Upper lobe of right lung (tissue), 1 donor: ENCODE measurements around the gene KNDC1. TPM values are rescaled to one million over a fixed set of nuclear protein-coding genes. Genes with fewer than 3 reads are reported as not detected.

Source experiments
- ATAC-seq: fragments of 200-7000 bp; cut with Tn5 transposase; one replicate; pipeline ENCODE4 v1.9.1; 2020; ENCODE audit warnings: mild to moderate bottlenecking, moderate library complexity
- DNase-seq: peaks from one replicate; pipeline ENCODE4 v3.0.0-alpha.2; 2020
- H3K27ac ChIP-seq: fragments of 200-600 bp; one replicate; pipeline ENCODE4 v1.8.0; 2022
- H3K27me3 ChIP-seq: fragments of 200-600 bp; one replicate; pipeline ENCODE4 v1.8.0; 2022; ENCODE audit warnings: mild to moderate bottlenecking
- H3K36me3 ChIP-seq: fragments of 200-600 bp; one replicate; pipeline ENCODE4 v1.8.0; 2022
- H3K4me1 ChIP-seq: fragments of 200-600 bp; one replicate; pipeline ENCODE4 v1.8.0; 2022
- H3K4me3 ChIP-seq: fragments of 200-600 bp; one replicate; pipeline ENCODE4 v1.8.0; 2022; ENCODE audit warnings: mild to moderate bottlenecking
- H3K9me3 ChIP-seq: fragments of 200-600 bp; one replicate; pipeline ENCODE4 v1.8.0; 2022
- intact Hi-C: fragments of 100-400 bp; cut with DNase I; formaldehyde crosslinking; loops from one replicate; pipeline ENCODE4 v1.11.0; 2022
- total RNA-seq: library from RNA; stranded (reverse); fragmentation: NEBNext Ultra II Directional; extraction: Animal tissue kit (Norgen Biotek cat#: 25700); gene quantifications from one replicate; pipeline ENCODE4 v1.2.1, GENCODE V29; 2021
- TF ChIP-seq, protein P1 (sequence below): fragments of 200-600 bp; IDR thresholded peaks from one replicate; pipeline ENCODE4 v1.8.0; 2022; ENCODE audit warnings: antibody characterized with exemption
- donor health status: DM: no; HTN: yes; CAD: no; lungs with severe emphysema.

The KNDC1 gene
- total RNA-seq, 1 donor from 2014 or later, result 14.3 TPM

GRCh38 chr10:133206356-133207040 lies 46.5 kb downstream of the KNDC1 start:
- Histone ChIP-seq H3K27ac (no peak overlapping the region), H3K36me3 (no peaks in the 10 kb centered on the region), H3K9me3 (no peaks in the 10 kb centered on the region), H3K27me3 (no peaks in the 10 kb centered on the region), H3K4me3 (no peak overlapping the region), H3K4me1 (no peaks in the 10 kb centered on the region)
- DNase-seq, result no peak
- no peak for ATAC-seq
- intact Hi-C loops, result no loop called here
- TF ChIP-seq, protein P1, sequence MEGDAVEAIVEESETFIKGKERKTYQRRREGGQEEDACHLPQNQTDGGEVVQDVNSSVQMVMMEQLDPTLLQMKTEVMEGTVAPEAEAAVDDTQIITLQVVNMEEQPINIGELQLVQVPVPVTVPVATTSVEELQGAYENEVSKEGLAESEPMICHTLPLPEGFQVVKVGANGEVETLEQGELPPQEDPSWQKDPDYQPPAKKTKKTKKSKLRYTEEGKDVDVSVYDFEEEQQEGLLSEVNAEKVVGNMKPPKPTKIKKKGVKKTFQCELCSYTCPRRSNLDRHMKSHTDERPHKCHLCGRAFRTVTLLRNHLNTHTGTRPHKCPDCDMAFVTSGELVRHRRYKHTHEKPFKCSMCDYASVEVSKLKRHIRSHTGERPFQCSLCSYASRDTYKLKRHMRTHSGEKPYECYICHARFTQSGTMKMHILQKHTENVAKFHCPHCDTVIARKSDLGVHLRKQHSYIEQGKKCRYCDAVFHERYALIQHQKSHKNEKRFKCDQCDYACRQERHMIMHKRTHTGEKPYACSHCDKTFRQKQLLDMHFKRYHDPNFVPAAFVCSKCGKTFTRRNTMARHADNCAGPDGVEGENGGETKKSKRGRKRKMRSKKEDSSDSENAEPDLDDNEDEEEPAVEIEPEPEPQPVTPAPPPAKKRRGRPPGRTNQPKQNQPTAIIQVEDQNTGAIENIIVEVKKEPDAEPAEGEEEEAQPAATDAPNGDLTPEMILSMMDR, result no peak

GRCh38 chr10:133207041-133207600 lies 47.1 kb downstream of the KNDC1 start:
- Histone ChIP-seq H3K36me3 (no peaks in the 10 kb centered on the region), H3K4me1 (no peaks in the 10 kb centered on the region), H3K9me3 (no peaks in the 10 kb centered on the region), H3K27me3 (no peaks in the 10 kb centered on the region), H3K4me3 (no peak overlapping the region), H3K27ac (no peak overlapping the region)
- intact Hi-C loops, result no loop called here
- no peak for DNase-seq
- no peak for ATAC-seq
- TF ChIP-seq, protein P1, result no peak

DNA sequence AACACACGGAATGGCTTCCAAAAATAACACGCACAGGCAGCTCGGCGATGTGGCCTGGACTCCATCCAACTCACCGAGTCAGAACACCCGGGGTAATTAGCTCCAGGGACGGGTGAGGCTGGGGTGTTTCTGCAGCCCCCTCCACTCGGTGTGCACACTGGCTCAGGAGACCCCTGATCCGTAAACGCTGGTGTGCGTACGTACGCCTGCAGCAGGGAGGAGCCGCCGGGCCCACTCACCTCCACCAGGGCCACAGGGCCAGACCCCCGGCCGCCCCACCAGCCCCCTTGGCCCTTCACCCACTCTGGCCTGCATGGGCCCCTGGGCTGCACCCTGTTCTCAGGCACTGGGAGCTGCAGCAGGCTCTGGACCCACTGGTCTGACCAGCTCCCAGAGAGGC lies 47.6 kb downstream of the KNDC1 start:
- H3K27me3 ChIP-seq, result no peaks in the 10 kb centered on the region
- no peaks in the 10 kb centered on the region for H3K36me3 ChIP-seq
- ATAC-seq, result no peak
- no peak overlapping the region for H3K27ac ChIP-seq
- TF ChIP-seq, protein P1, result no peak
- no peaks in the 10 kb centered on the region for H3K9me3 ChIP-seq
- intact Hi-C loops, result no loop called here
- no peak for DNase-seq
- no peak overlapping the region for H3K4me3 ChIP-seq
- H3K4me1 ChIP-seq, result no peaks in the 10 kb centered on the region

DNA sequence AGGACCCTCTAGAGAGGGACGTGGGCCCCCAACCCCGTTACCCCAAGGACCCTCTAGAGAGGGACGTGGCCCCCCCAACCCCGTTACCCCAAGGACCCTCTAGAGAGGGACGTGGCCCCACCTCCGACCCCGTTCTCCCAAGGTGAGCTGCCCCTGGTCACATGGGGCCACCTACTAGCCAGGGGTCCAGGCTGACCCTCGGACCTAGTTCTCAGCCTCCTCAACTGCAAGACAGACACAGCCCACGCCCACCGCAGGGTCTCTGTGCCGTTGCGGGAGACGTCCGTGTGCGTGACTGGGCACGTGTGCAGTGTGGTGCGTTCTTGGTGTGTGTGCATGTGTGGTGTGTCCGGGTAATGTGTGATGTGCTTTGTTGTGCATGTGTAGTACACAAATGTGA lies 48.4 kb downstream of the KNDC1 start:
- DNase-seq (no peak), ATAC-seq (no peak)
- no peak overlapping the region for H3K27ac ChIP-seq
- H3K27me3 ChIP-seq, result no peaks in the 10 kb centered on the region
- no peak overlapping the region for H3K4me3 ChIP-seq
- TF ChIP-seq, protein P1, result no peak
- no peaks in the 10 kb centered on the region for H3K9me3 ChIP-seq
- no peaks in the 10 kb centered on the region for H3K4me1 ChIP-seq
- no peaks in the 10 kb centered on the region for H3K36me3 ChIP-seq
- intact Hi-C loops, result no loop called here

GRCh38 chr10:133209117-133209516 lies 49.1 kb downstream of the KNDC1 start:
- Histone ChIP-seq H3K36me3 (no peaks in the 10 kb centered on the region), H3K27me3 (no peaks in the 10 kb centered on the region), H3K27ac (no peak overlapping the region), H3K4me3 (no peak overlapping the region), H3K4me1 (no peaks in the 10 kb centered on the region), H3K9me3 (no peaks in the 10 kb centered on the region)
- TF ChIP-seq, protein P1, result no peak
- intact Hi-C loops, result no loop called here
- no peak for DNase-seq
- ATAC-seq, result no peak
